B cell (primary cell): ENCODE data around the gene BAZ2B. TPM values are rescaled to one million over a fixed set of nuclear protein-coding genes. Genes with fewer than 3 reads are reported as not detected.

Experiments used
- ATAC-seq: fragments of 200-7000 bp; cut with Tn5 transposase; one replicate; pipeline ENCODE4 v1.10.0; 2021; ENCODE audit warnings: low read depth, mild to moderate bottlenecking, moderate number of reproducible peaks, moderate library complexity
- CTCF ChIA-PET: fragments of 350-600 bp; sonication (Branson Sonifier 250); formaldehyde crosslinking; loops from one replicate; lab custom pipeline; 2021; ENCODE audit warnings: antibody characterized with exemption, inconsistent platforms; lab: Charles Lee
- POLR2A ChIA-PET: fragments of 350-600 bp; sonication (Branson Sonifier 250); formaldehyde crosslinking; loops from one replicate; lab custom pipeline; 2021; ENCODE audit warnings: antibody characterized with exemption; lab: Charles Lee
- DNase-seq: peaks from one replicate; pipeline ENCODE4 v3.0.0; 2013
- H2AFZ ChIP-seq: 2 replicates; pipeline ENCODE4 v1.6.1; 2012; ENCODE audit warnings: mild to moderate bottlenecking, low read depth, low read length; ENCODE audit not compliant: insufficient read depth, poor library complexity, severe bottlenecking
- H3K27ac ChIP-seq, 2 donors: 1 replicate in 1 of 2; 2 replicates in 1 of 2; pipeline ENCODE4 v1.5.1; 2012 to 2013; ENCODE audit warnings: low read length in 2 of 2, mild to moderate bottlenecking in 2 of 2, moderate library complexity in 1 of 2
- H3K27me3 ChIP-seq, 4 experiments: fragments of 200-600 bp in 1 of 4; sonication (generic) in 1 of 4; replicated peaks in 1 of 4; 1 replicate in 2 of 4; 2 replicates in 2 of 4; pipeline versions ENCODE4 v1.6.1 to v1.7.0; 2013 to 2016; ENCODE audit warnings: low read length in 3 of 4, mild to moderate bottlenecking in 2 of 4, mixed read lengths in 1 of 4, moderate library complexity in 1 of 4; ENCODE audit not compliant: insufficient read depth in 4 of 4, control insufficient read depth in 3 of 4; ENCODE audit errors: control extremely low read depth in 1 of 4
- H3K36me3 ChIP-seq, 2 experiments: replicated peaks in 1 of 2; 1 replicate in 1 of 2; 2 replicates in 1 of 2; pipeline versions ENCODE4 v1.6.1 to v1.7.1; 2013; ENCODE audit warnings: low read length in 1 of 2; ENCODE audit not compliant: insufficient read depth in 2 of 2, control insufficient read depth in 1 of 2; ENCODE audit errors: control extremely low read depth in 1 of 2, extremely low read depth in 1 of 2
- H3K4me1 ChIP-seq, 2 donors: fragments of 200-600 bp in 1 of 2; sonication (generic) in 1 of 2; 1 replicate in 1 of 2; 2 replicates in 1 of 2; pipeline versions ENCODE4 v1.5.1 to v1.6.1; 2013 to 2017; ENCODE audit warnings: low read length in 2 of 2; ENCODE audit not compliant: control insufficient read depth in 2 of 2, insufficient read depth in 2 of 2
- H3K4me2 ChIP-seq: replicated peaks from 2 replicates; pipeline ENCODE3; 2012; ENCODE audit warnings: mild to moderate bottlenecking, low read depth, low read length; ENCODE audit not compliant: poor library complexity, severe bottlenecking
- H3K4me3 ChIP-seq, 5 experiments: fragments of 200-600 bp in 1 of 5; sonication (generic) in 1 of 5; 1 replicate in 3 of 5; 2 replicates in 2 of 5; pipeline versions ENCODE4 v1.5.1 to v1.7.0; 2011 to 2016; ENCODE audit warnings: low read length in 4 of 5, mild to moderate bottlenecking in 4 of 5, low read depth in 2 of 5, control low read depth in 1 of 5, moderate library complexity in 1 of 5; ENCODE audit not compliant: insufficient read depth in 1 of 5; ENCODE audit errors: control extremely low read depth in 1 of 5, extremely low read depth in 1 of 5
- H3K79me2 ChIP-seq: fragments of 200-600 bp; sonication (generic); one replicate; pipeline ENCODE4 v1.6.0; 2016; ENCODE audit warnings: low read length; ENCODE audit not compliant: control insufficient read depth, insufficient read depth
- H3K9ac ChIP-seq: fragments of 200-600 bp; sonication (generic); 2 replicates; pipeline ENCODE4 v1.6.1; 2017; ENCODE audit warnings: mild to moderate bottlenecking, low read length, moderate library complexity
- H3K9me3 ChIP-seq, 3 donors: one replicate each; pipeline versions ENCODE4 v1.6.1 to v1.7.1; 2013; ENCODE audit warnings: low read length in 2 of 3; ENCODE audit not compliant: control insufficient read depth in 2 of 3, insufficient read depth in 1 of 3; ENCODE audit errors: control extremely low read depth in 1 of 3
- H4K20me1 ChIP-seq: 2 replicates; pipeline ENCODE4 v1.6.0; 2012; ENCODE audit warnings: mild to moderate bottlenecking, low read length; ENCODE audit not compliant: insufficient read depth, control insufficient read depth, poor library complexity, severe bottlenecking
- H3K27ac Mint-ChIP-seq: one replicate; pipeline ENCODE4 v1.8.0; 2021; ENCODE audit warnings: mixed read lengths
- H3K27me3 Mint-ChIP-seq: one replicate; pipeline ENCODE4 v1.8.0; 2021; ENCODE audit warnings: mixed read lengths
- H3K4me1 Mint-ChIP-seq: one replicate; pipeline ENCODE4 v1.8.0; 2021; ENCODE audit warnings: mixed read lengths
- H3K4me3 Mint-ChIP-seq: one replicate; pipeline ENCODE4 v1.8.0; 2021; ENCODE audit warnings: mixed read lengths
- H3K9me3 Mint-ChIP-seq: one replicate; pipeline ENCODE4 v1.8.0; 2022; ENCODE audit warnings: mixed read lengths; ENCODE audit not compliant: insufficient read depth
- EZH2 ChIP-seq: IDR thresholded peaks from 2 replicates; pipeline ENCODE4 v1.6.1; 2012; ENCODE audit warnings: borderline replicate concordance, low read depth, mild to moderate bottlenecking, moderate library complexity, low read length; ENCODE audit not compliant: insufficient read depth, poor library complexity, severe bottlenecking
- WGBS: methylation state at CpG from one replicate; pipeline ENCODE4 v1.1.5; 2013; ENCODE audit warnings: missing lambda C conversion rate; ENCODE audit not compliant: insufficient coverage; 5-methylcytosine and 5-hydroxymethylcytosine counted together
- intact Hi-C: fragments of 100-400 bp; cut with micrococcal nuclease; formaldehyde crosslinking; loops from one replicate; pipeline ENCODE4 v1.10.0; 2022
- polyA plus RNA-seq: library from polyadenylated mRNA; depleted of rRNA; stranded (reverse); fragments of >200 nt; gene quantifications from 2 replicates; pipeline ENCODE4 v1.2.3, GENCODE V29; 2012
- total RNA-seq, 2 donors: library from RNA; stranded (reverse); fragments of 120-200 nt in 1 of 2; gene quantifications; 1 replicate in 1 of 2; 2 replicates in 1 of 2; pipeline versions ENCODE4 v1.2.3 to v1.2.4, GENCODE V29; 2013 to 2022
- TF ChIP-seq, protein P1 (sequence below): fragments of 200-600 bp; IDR thresholded peaks from one replicate; pipeline ENCODE4 v1.8.0; 2022; ENCODE audit warnings: antibody characterized with exemption, mild to moderate bottlenecking

Gene BAZ2B
- total and polyA plus RNA-seq, 2 donors (not counting 1 experiment from before 2014, with no cell fraction given) = 8.6 to 42.3 TPM

DNA sequence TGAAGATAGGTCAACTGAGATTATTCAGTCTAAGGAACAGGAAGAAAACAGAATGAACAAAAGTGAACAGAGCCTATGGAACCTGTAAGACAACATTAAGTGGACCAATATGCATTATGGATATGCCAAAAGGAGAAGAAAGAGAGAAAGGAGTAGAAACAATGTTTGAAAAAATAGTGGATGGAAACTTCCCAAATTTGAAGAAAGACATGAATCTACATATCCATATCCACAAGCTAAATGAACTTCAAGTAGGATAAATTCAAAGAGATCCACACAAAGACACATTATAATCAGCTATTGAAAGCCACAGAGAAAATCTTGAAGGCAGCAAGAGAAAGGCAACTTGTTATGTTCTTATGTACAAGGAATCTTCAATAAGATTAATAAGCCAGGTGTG, 74.2 kb downstream of the BAZ2B start:
- H3K4me3 ChIP-seq = no peak overlapping the region
- no peak overlapping the region for H2AFZ ChIP-seq
- ATAC-seq (no peak), DNase-seq (no peak)
- Mint-ChIP-seq H3K27me3 (peaks cover 4% of the 10 kb centered on the region), H3K4me1 (no peaks in the 10 kb centered on the region), H3K27ac (no peak overlapping the region), H3K4me3 (no peak overlapping the region), H3K9me3 (peaks cover 7% of the 10 kb centered on the region)
- H3K9ac ChIP-seq = no peak overlapping the region
- peaks cover 0 to 5% (median 2%) of the 10 kb centered on the region in 3 donors for H3K9me3 ChIP-seq
- no peaks in the 10 kb centered on the region for H3K4me1 ChIP-seq
- intact Hi-C loops = no loop called here
- CTCF ChIA-PET = no interaction called here
- peaks cover 0 to 3% of the 10 kb centered on the region in 2 experiments for H3K36me3 ChIP-seq
- no peaks in the 10 kb centered on the region for H3K27me3 ChIP-seq
- POLR2A ChIA-PET = no interaction called here
- H4K20me1 ChIP-seq = no peaks in the 10 kb centered on the region
- no peak for TF ChIP-seq EZH2
- TF ChIP-seq, protein P1, sequence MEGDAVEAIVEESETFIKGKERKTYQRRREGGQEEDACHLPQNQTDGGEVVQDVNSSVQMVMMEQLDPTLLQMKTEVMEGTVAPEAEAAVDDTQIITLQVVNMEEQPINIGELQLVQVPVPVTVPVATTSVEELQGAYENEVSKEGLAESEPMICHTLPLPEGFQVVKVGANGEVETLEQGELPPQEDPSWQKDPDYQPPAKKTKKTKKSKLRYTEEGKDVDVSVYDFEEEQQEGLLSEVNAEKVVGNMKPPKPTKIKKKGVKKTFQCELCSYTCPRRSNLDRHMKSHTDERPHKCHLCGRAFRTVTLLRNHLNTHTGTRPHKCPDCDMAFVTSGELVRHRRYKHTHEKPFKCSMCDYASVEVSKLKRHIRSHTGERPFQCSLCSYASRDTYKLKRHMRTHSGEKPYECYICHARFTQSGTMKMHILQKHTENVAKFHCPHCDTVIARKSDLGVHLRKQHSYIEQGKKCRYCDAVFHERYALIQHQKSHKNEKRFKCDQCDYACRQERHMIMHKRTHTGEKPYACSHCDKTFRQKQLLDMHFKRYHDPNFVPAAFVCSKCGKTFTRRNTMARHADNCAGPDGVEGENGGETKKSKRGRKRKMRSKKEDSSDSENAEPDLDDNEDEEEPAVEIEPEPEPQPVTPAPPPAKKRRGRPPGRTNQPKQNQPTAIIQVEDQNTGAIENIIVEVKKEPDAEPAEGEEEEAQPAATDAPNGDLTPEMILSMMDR = no peak
- no peak overlapping the region for H3K27ac ChIP-seq
- H3K79me2 ChIP-seq = no peaks in the 10 kb centered on the region
- no peak overlapping the region for H3K4me2 ChIP-seq

DNA sequence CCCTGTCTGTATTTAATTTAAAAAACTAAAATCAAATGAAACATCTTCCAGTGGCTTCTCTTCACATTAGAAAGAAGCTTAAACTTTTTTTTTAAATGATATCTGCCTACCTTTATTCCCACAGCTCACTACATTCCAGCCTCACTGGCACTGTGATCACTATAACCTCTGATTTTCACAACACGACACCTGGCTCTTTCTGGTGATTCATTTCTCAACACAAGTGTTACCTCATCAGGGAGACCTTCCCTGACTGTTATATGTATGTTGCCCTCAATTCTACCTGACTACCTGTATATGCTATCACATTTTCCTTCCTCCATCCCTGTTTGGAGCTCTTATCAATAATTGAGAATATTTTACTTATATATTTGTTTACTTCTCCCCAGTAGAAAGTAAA, 76.6 kb downstream of the BAZ2B start:
- Histone ChIP-seq H3K4me2 (no peak overlapping the region), H3K9ac (no peak overlapping the region), H4K20me1 (no peaks in the 10 kb centered on the region), H3K4me3 (no peak overlapping the region), H3K79me2 (no peaks in the 10 kb centered on the region), H3K27ac (no peak overlapping the region), H3K4me1 (no peaks in the 10 kb centered on the region), H3K36me3 (peaks cover 0 to 5% of the 10 kb centered on the region in 2 experiments), H2AFZ (no peak overlapping the region), H3K27me3 (no peaks in the 10 kb centered on the region), H3K9me3 (peaks cover 0 to 4% (median 2%) of the 10 kb centered on the region in 3 donors)
- DNase-seq = no peak
- H3K27me3 Mint-ChIP-seq = peaks cover 4% of the 10 kb centered on the region
- 67% methylated on average over 1 of the region's 1 CpG for WGBS
- TF ChIP-seq, protein P1 = no peak
- no peak for TF ChIP-seq EZH2
- H3K4me1 Mint-ChIP-seq = no peaks in the 10 kb centered on the region
- intact Hi-C loops = no loop called here
- peaks cover 7% of the 10 kb centered on the region for H3K9me3 Mint-ChIP-seq
- no peak for ATAC-seq
- no peak overlapping the region for H3K27ac Mint-ChIP-seq
- ChIA-PET POLR2A (no interaction called here), CTCF (interaction anchor here (0.7 kb wide), 1 partner anchor 8 kb away, joined by 3 read pairs; no protein-coding TSS in a partner anchor)
- H3K4me3 Mint-ChIP-seq = no peak overlapping the region
